ENCODE measurements around the gene GRIK1. TPM values are rescaled to one million over a fixed set of nuclear protein-coding genes. Genes with fewer than 3 reads are reported as not detected.

GRIK1 gene
- total RNA-seq, 1 experiment from 2014 or later, result not detected

DNA sequence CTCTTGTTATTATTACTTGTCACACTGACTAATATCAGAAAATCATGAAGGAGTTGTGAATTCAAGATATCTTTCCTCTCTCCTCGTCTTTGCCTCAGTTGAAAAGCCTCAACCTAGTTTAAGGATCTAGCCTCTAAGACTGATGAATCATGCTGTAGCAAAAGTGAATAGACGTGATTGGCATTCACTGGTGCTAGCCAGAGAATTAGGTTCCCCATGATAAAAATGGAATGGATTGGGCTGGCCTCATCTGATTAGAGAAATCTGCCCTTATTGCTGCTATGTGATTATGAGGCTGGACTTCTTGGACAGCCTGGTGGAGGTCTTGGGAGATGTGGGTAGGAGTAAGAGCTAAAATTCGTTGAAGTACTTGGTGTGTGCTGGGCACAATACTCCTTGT lies 432.8 kb downstream of the GRIK1 start:
- no peak overlapping the region for H3K4me2 ChIP-seq
- H3K4me1 ChIP-seq (replicated peaks; ENCODE audit: insufficient read depth), result no peaks in the 10 kb centered on the region
- TF ChIP-seq, protein P1, sequence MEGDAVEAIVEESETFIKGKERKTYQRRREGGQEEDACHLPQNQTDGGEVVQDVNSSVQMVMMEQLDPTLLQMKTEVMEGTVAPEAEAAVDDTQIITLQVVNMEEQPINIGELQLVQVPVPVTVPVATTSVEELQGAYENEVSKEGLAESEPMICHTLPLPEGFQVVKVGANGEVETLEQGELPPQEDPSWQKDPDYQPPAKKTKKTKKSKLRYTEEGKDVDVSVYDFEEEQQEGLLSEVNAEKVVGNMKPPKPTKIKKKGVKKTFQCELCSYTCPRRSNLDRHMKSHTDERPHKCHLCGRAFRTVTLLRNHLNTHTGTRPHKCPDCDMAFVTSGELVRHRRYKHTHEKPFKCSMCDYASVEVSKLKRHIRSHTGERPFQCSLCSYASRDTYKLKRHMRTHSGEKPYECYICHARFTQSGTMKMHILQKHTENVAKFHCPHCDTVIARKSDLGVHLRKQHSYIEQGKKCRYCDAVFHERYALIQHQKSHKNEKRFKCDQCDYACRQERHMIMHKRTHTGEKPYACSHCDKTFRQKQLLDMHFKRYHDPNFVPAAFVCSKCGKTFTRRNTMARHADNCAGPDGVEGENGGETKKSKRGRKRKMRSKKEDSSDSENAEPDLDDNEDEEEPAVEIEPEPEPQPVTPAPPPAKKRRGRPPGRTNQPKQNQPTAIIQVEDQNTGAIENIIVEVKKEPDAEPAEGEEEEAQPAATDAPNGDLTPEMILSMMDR (conservative IDR thresholded peaks at IDR 0.05), result no peak
- no peak for TF ChIP-seq EZH2 (IDR thresholded peaks at IDR 0.05; ENCODE audit: low read depth)
- H3K4me3 ChIP-seq, result no peak overlapping the region
- no peaks in the 10 kb centered on the region for H3K36me3 ChIP-seq (ENCODE audit: low read depth)
- H4K20me1 ChIP-seq (ENCODE audit: insufficient read depth), result no peaks in the 10 kb centered on the region
- CTCF ChIA-PET, result no interaction called here
- POLR2A ChIA-PET (ENCODE audit: unreplicated experiment), result no interaction called here
- H3K27me3 ChIP-seq (ENCODE audit: insufficient read depth, low read depth), result no peaks in the 10 kb centered on the region
- no peaks in the 10 kb centered on the region for H3F3A ChIP-seq (ENCODE audit: insufficient read depth, low read depth)
- H2AFZ ChIP-seq, result no peak overlapping the region
- DNase-seq, result no peak
- BruUV-seq (replicated peaks), result no TSS peak
- H3K27ac ChIP-seq, result no peak overlapping the region
- H3K9me3 ChIP-seq (ENCODE audit: insufficient read depth, low read depth), result no peaks in the 10 kb centered on the region
- no peaks in the 10 kb centered on the region for H3K9me2 ChIP-seq (ENCODE audit: insufficient read depth)
- intact Hi-C loops (cut with micrococcal nuclease; ENCODE audit: unreplicated experiment), result no loop called here
- H3K79me2 ChIP-seq (ENCODE audit: low read depth), result no peaks in the 10 kb centered on the region

DNA sequence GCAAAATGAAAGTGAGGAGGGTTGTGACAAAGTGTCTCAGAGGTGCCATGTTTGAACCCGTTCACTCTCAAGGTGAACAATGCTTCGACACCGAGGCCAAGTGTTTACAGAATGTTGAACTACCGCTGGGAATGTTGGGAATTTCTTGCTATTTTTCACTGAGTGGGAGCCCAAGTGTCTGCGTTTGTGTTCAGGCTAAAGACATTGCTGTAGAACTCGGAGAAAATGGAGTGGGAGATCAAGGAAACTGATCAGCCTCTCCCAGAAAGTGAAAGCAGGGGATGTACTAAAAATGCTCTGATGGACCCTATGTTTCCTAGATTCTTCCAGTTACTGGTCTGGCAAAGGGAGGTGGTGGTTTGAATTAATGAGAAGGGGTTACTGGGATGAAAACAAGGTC lies 433.6 kb downstream of the GRIK1 start:
- no peaks in the 10 kb centered on the region for H3K36me3 ChIP-seq (ENCODE audit: low read depth)
- POLR2A ChIA-PET (ENCODE audit: unreplicated experiment), result no interaction called here
- H3K4me3 ChIP-seq, result no peak overlapping the region
- no peak for DNase-seq
- no peak overlapping the region for H3K4me2 ChIP-seq
- H3K9me3 ChIP-seq (ENCODE audit: insufficient read depth, low read depth), result no peaks in the 10 kb centered on the region
- H2AFZ ChIP-seq, result no peak overlapping the region
- no peaks in the 10 kb centered on the region for H3K79me2 ChIP-seq (ENCODE audit: low read depth)
- H3K9me2 ChIP-seq (ENCODE audit: insufficient read depth), result no peaks in the 10 kb centered on the region
- no peaks in the 10 kb centered on the region for H3K4me1 ChIP-seq (replicated peaks; ENCODE audit: insufficient read depth)
- H3K27ac ChIP-seq, result no peak overlapping the region
- H3F3A ChIP-seq (ENCODE audit: insufficient read depth, low read depth), result no peaks in the 10 kb centered on the region
- intact Hi-C loops (cut with micrococcal nuclease; ENCODE audit: unreplicated experiment), result no loop called here
- BruUV-seq (replicated peaks), result no TSS peak
- TF ChIP-seq EZH2 (IDR thresholded peaks at IDR 0.05; ENCODE audit: low read depth), result no peak
- TF ChIP-seq, protein P1 (conservative IDR thresholded peaks at IDR 0.05), result no peak
- H3K27me3 ChIP-seq (ENCODE audit: insufficient read depth, low read depth), result no peaks in the 10 kb centered on the region
- H4K20me1 ChIP-seq (ENCODE audit: insufficient read depth), result no peaks in the 10 kb centered on the region
- CTCF ChIA-PET, result no interaction called here

DNA sequence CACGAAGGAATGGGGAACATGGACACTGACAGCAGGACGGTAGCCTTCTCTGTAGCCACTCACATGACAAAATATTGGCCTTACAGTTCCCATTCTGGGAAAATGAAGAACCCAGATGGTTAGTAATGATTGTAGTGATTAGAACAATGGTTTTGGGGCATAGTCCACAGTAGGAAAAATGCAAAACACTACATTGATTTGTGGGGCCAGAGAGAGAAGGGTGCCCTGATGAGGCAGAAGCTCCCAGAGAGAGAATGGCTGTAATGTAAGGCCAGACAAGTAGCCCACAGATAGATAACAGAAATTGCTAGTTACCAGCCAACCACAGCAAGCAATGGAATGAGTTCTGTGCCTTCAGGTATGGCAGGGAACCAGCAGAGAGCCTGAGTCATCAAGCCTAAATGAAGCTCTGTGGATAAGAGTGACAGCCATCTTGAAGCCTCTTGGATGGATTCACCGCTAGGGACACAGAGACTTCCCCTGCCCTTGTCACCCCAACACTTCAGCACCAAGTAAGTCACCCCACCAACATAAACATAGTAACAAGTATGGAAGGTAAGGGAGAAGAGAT lies 435.0 kb downstream of the GRIK1 start:
- no peaks in the 10 kb centered on the region for H3K36me3 ChIP-seq (ENCODE audit: low read depth)
- no peak overlapping the region for H2AFZ ChIP-seq
- intact Hi-C loops (cut with micrococcal nuclease; ENCODE audit: unreplicated experiment), result no loop called here
- ChIA-PET CTCF (no interaction called here), POLR2A (ENCODE audit: unreplicated experiment) (no interaction called here)
- no peaks in the 10 kb centered on the region for H3K4me1 ChIP-seq (replicated peaks; ENCODE audit: insufficient read depth)
- no peak overlapping the region for H3K27ac ChIP-seq
- no peaks in the 10 kb centered on the region for H3K9me2 ChIP-seq (ENCODE audit: insufficient read depth)
- H3K4me2 ChIP-seq, result no peak overlapping the region
- no peak overlapping the region for H3K4me3 ChIP-seq
- no peaks in the 10 kb centered on the region for H3K79me2 ChIP-seq (ENCODE audit: low read depth)
- no TSS peak for BruUV-seq (replicated peaks)
- no peaks in the 10 kb centered on the region for H3K9me3 ChIP-seq (ENCODE audit: insufficient read depth, low read depth)
- H3K27me3 ChIP-seq (ENCODE audit: insufficient read depth, low read depth), result no peaks in the 10 kb centered on the region
- DNase-seq, result no peak
- TF ChIP-seq EZH2 (IDR thresholded peaks at IDR 0.05; ENCODE audit: low read depth), result no peak
- TF ChIP-seq, protein P1 (conservative IDR thresholded peaks at IDR 0.05), result no peak
- H4K20me1 ChIP-seq (ENCODE audit: insufficient read depth), result no peaks in the 10 kb centered on the region
- H3F3A ChIP-seq (ENCODE audit: insufficient read depth, low read depth), result no peaks in the 10 kb centered on the region

Data from PC-9 (cell line).